Naive thymus-derived CD4-positive, alpha-beta T cell (primary cell): Measurements from ENCODE around the gene GPR33. TPM values are rescaled to one million over a fixed set of nuclear protein-coding genes. Genes with fewer than 3 reads are reported as not detected.

Experiments
- ATAC-seq: fragments of 150-1000 bp; cut with Tn5 transposase; 2 replicates; pipeline ENCODE4 v1.10.0; 2021; ENCODE audit warnings: mild to moderate bottlenecking, moderate library complexity
- CTCF ChIA-PET: fragments of 350-600 bp; sonication (Branson Sonifier 250); formaldehyde crosslinking; loops from one replicate; lab custom pipeline; 2021; ENCODE audit warnings: antibody characterized with exemption; lab: Charles Lee
- POLR2A ChIA-PET: fragments of 350-600 bp; sonication (Branson Sonifier 250); formaldehyde crosslinking; loops from one replicate; lab custom pipeline; 2021; ENCODE audit warnings: antibody characterized with exemption, inconsistent platforms; lab: Charles Lee
- DNase-seq, 9 donors: peaks; one replicate each; pipeline versions ENCODE4 v3.0.0 to v3.0.0-alpha.2; 2020 to 2022; ENCODE audit warnings: mixed read lengths in 1 of 9
- H3K27ac ChIP-seq: one replicate; pipeline ENCODE4 v1.7.0; 2013; ENCODE audit warnings: mild to moderate bottlenecking, low read depth, low read length, moderate library complexity
- H3K27me3 ChIP-seq, 2 donors: one replicate each; pipeline ENCODE4 v1.7.0; 2013; ENCODE audit warnings: low read length in 2 of 2, mild to moderate bottlenecking in 2 of 2, moderate library complexity in 2 of 2; ENCODE audit not compliant: control insufficient read depth in 2 of 2, insufficient read depth in 2 of 2
- H3K36me3 ChIP-seq, 3 experiments: 1 replicate in 2 of 3; 2 replicates in 1 of 3; pipeline ENCODE4 v1.7.0; 2013; ENCODE audit warnings: low read length in 3 of 3, mild to moderate bottlenecking in 3 of 3, moderate library complexity in 1 of 3; ENCODE audit not compliant: insufficient read depth in 3 of 3, control insufficient read depth in 2 of 3
- H3K4me1 ChIP-seq, 2 donors: one replicate each; pipeline ENCODE4 v1.7.0; 2013; ENCODE audit warnings: low read length in 2 of 2, mild to moderate bottlenecking in 2 of 2, moderate library complexity in 1 of 2; ENCODE audit not compliant: control insufficient read depth in 2 of 2, insufficient read depth in 2 of 2
- H3K4me3 ChIP-seq: 2 replicates; pipeline ENCODE4 v1.7.0; 2013; ENCODE audit warnings: mild to moderate bottlenecking, low read length
- H3K9me3 ChIP-seq, 3 experiments: 1 replicate in 2 of 3; 2 replicates in 1 of 3; pipeline ENCODE4 v1.7.0; 2013; ENCODE audit warnings: low read length in 3 of 3; ENCODE audit not compliant: control insufficient read depth in 2 of 3
- H3K27ac Mint-ChIP-seq, 9 donors: one replicate each; pipeline ENCODE4 v1.8.0; 2020 to 2022; ENCODE audit warnings: mixed read lengths in 9 of 9, mild to moderate bottlenecking in 8 of 9, moderate library complexity in 5 of 9, inconsistent platforms in 2 of 9
- H3K27me3 Mint-ChIP-seq, 5 donors: one replicate each; pipeline ENCODE4 v1.8.0; 2021 to 2022; ENCODE audit warnings: mixed read lengths in 5 of 5, mild to moderate bottlenecking in 1 of 5
- H3K36me3 Mint-ChIP-seq, 5 donors: one replicate each; pipeline ENCODE4 v1.8.0; 2020 to 2022; ENCODE audit warnings: mixed read lengths in 5 of 5, mild to moderate bottlenecking in 3 of 5, inconsistent platforms in 1 of 5
- H3K4me1 Mint-ChIP-seq, 7 donors: one replicate each; pipeline ENCODE4 v1.8.0; 2020 to 2022; ENCODE audit warnings: mixed read lengths in 7 of 7, mild to moderate bottlenecking in 3 of 7, inconsistent platforms in 1 of 7
- H3K4me3 Mint-ChIP-seq, 10 donors: one replicate each; pipeline ENCODE4 v1.8.0; 2020 to 2022; ENCODE audit warnings: mild to moderate bottlenecking in 10 of 10, mixed read lengths in 10 of 10, moderate library complexity in 6 of 10, inconsistent platforms in 2 of 10
- H3K9me3 Mint-ChIP-seq, 11 donors: one replicate each; pipeline ENCODE4 v1.8.0; 2020 to 2022; ENCODE audit warnings: mixed read lengths in 11 of 11, mild to moderate bottlenecking in 4 of 11, inconsistent platforms in 1 of 11, moderate library complexity in 1 of 11
- intact Hi-C, 2 donors: fragments of 100-400 bp; cut with micrococcal nuclease; formaldehyde crosslinking; loops; one replicate each; pipeline ENCODE4 v1.15.1; 2023
- polyA plus RNA-seq, 2 donors: library from polyadenylated mRNA; unstranded; fragments of 300-500 nt; fragmentation: Illumina TruSeq; gene quantifications; one replicate each; pipeline ENCODE4 v1.2.3, GENCODE V29; 2021
- total RNA-seq, 6 experiments: library from RNA in 5 of 6; stranded (reverse) in 5 of 6; gene quantifications; 1 replicate in 5 of 6; 2 replicates in 1 of 6; pipeline ENCODE4 v1.2.3 and lab custom pipeline; 2021 to 2026

The GPR33 gene, protein sequence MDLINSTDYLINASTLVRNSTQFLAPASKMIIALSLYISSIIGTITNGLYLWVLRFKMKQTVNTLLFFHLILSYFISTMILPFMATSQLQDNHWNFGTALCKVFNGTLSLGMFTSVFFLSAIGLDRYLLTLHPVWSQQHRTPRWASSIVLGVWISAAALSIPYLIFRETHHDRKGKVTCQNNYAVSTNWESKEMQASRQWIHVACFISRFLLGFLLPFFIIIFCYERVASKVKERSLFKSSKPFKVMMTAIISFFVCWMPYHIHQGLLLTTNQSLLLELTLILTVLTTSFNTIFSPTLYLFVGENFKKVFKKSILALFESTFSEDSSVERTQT
- total RNA-seq: under 1 TPM in 1 of 5 experiments, not detected in 4; 0.29 TPM
- polyA plus RNA-seq: not detected
- total RNA-seq (lab: John Stamatoyannopoulos, UW): not detected

DNA sequence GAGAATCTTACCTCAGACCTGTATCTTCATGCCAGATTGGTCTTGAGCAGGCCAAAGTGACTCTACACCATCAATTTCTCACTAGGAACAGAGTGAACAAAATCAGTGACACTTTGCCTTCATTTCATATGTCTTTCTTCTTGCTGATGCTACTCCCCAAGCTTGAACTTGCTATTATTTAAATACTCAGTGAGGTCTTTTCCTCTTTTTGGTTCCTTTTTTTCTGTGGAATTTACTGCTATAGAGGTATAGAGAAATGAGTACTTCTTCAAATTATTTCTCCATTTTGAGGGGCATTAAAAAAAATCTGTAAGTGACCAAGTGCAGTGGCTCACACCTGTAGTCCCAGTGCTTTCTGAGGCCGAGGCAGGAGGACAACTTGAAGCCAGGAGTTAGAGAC is at the start of gene GPR33:
GPR33 (minus strand) TSS at position 154 of the 400 bp plus-strand sequence. CDS start 4,074 bp downstream, outside the sequence.
- H3K27ac ChIP-seq: no peak within 1 kb of the TSS
- no peaks in the 10 kb centered on the region for H3K4me1 ChIP-seq
- H3K4me3 ChIP-seq: no peak within 1 kb of the TSS
- H3K9me3 ChIP-seq: no peaks in the 10 kb centered on the region
- CTCF ChIA-PET: no interaction called here
- Mint-ChIP-seq H3K36me3 (peaks cover 0 to 5% (median 0%) of the 10 kb centered on the region in 5 donors), H3K27me3 (peaks cover 0 to 9% (median 6%) of the 10 kb centered on the region in 5 donors), H3K4me1 (no peaks in the 10 kb centered on the region), H3K9me3 (peaks cover 0 to 2% (median 0%) of the 10 kb centered on the region in 11 donors), H3K4me3 (no peak within 1 kb of the TSS), H3K27ac (peak within 1 kb of the TSS in 1 of 9 donors; percentile 62)
- H3K36me3 ChIP-seq: no peaks in the 10 kb centered on the region
- H3K27me3 ChIP-seq: no peaks in the 10 kb centered on the region
- intact Hi-C loops: no loop called here
- POLR2A ChIA-PET: no interaction called here
- ATAC-seq (peak; percentile 46), DNase-seq (no peak)

- ChIA-PET POLR2A (no interaction called here), CTCF (interaction anchor here (0.9 kb wide), 1 partner anchor 11 kb away, joined by 3 read pairs; no protein-coding TSS in a partner anchor)
- Mint-ChIP-seq H3K27me3 (peaks cover 2 to 34% (median 23%) of the 10 kb centered on the region in 5 donors), H3K27ac (peak overlapping the region in 1 of 9 donors; percentile 12), H3K4me1 (no peaks in the 10 kb centered on the region), H3K4me3 (no peak overlapping the region), H3K36me3 (no peaks in the 10 kb centered on the region), H3K9me3 (peaks cover 0 to 2% (median 0%) of the 10 kb centered on the region in 11 donors)
- intact Hi-C loops: no loop called here
- ATAC-seq (no peak), DNase-seq (no peak)
- H3K27me3 ChIP-seq: no peaks in the 10 kb centered on the region
- no peak overlapping the region for H3K4me3 ChIP-seq
- H3K9me3 ChIP-seq: no peaks in the 10 kb centered on the region
- H3K27ac ChIP-seq: no peak overlapping the region
- H3K36me3 ChIP-seq: no peaks in the 10 kb centered on the region
- no peaks in the 10 kb centered on the region for H3K4me1 ChIP-seq
These were observed 48.5 kb upstream of the GPR33 start for GRCh38 chr14:31536201-31536960.

- Mint-ChIP-seq H3K4me1 (no peaks in the 10 kb centered on the region), H3K27me3 (peaks cover 0 to 11% (median 5%) of the 10 kb centered on the region in 5 donors), H3K36me3 (no peaks in the 10 kb centered on the region), H3K4me3 (no peak overlapping the region), H3K27ac (no peak overlapping the region), H3K9me3 (no peaks in the 10 kb centered on the region)
- intact Hi-C loops: no loop called here
- Histone ChIP-seq H3K4me3 (no peak overlapping the region), H3K4me1 (no peaks in the 10 kb centered on the region), H3K27ac (no peak overlapping the region), H3K9me3 (no peaks in the 10 kb centered on the region), H3K36me3 (no peaks in the 10 kb centered on the region), H3K27me3 (no peaks in the 10 kb centered on the region)
- DNase-seq (no peak), ATAC-seq (no peak)
- POLR2A ChIA-PET: no interaction called here
- CTCF ChIA-PET: no interaction called here
These were observed 42.3 kb upstream of the GPR33 start for GRCh38 chr14:31530136-31530535.

DNA sequence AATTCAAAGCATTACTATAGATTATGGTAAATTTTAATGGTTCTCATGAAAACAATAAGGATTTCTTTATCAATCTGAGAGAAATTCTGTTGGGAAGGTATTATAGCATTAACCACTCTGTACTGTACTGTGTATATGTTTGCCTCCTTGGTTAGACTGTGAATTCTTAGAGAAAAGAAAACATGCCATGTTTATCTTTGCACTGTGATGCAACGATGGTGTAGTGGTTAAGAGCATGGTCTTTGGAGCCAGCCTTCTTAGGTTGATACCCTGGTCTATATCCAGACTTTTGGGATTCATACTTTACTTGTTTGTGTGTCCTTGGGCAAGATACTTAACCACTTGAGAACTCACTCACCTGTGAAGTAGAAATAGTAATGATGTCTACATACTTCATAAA is 41.2 kb upstream of the GPR33 start:
- H3K27ac Mint-ChIP-seq: no peak overlapping the region
- no peak for DNase-seq
- ATAC-seq: no peak
- H3K4me1 ChIP-seq: no peaks in the 10 kb centered on the region
- no peaks in the 10 kb centered on the region for H3K4me1 Mint-ChIP-seq
- no peaks in the 10 kb centered on the region for H3K36me3 Mint-ChIP-seq
- H3K9me3 Mint-ChIP-seq: no peaks in the 10 kb centered on the region
- no peaks in the 10 kb centered on the region for H3K36me3 ChIP-seq
- intact Hi-C loops: no loop called here
- H3K4me3 ChIP-seq: no peak overlapping the region
- H3K27me3 Mint-ChIP-seq: peaks cover 0 to 10% (median 0%) of the 10 kb centered on the region in 5 donors
- ChIA-PET POLR2A (no interaction called here), CTCF (no interaction called here)
- H3K9me3 ChIP-seq: no peaks in the 10 kb centered on the region
- no peak overlapping the region for H3K27ac ChIP-seq
- no peak overlapping the region for H3K4me3 Mint-ChIP-seq
- no peaks in the 10 kb centered on the region for H3K27me3 ChIP-seq

GRCh38 chr14:31527546-31527945 is 39.7 kb upstream of the GPR33 start:
- intact Hi-C loops: no loop called here
- Histone ChIP-seq H3K4me1 (no peaks in the 10 kb centered on the region), H3K27ac (no peak overlapping the region), H3K4me3 (no peak overlapping the region), H3K27me3 (no peaks in the 10 kb centered on the region), H3K9me3 (no peaks in the 10 kb centered on the region), H3K36me3 (no peaks in the 10 kb centered on the region)
- POLR2A ChIA-PET: no interaction called here
- Mint-ChIP-seq H3K9me3 (no peaks in the 10 kb centered on the region), H3K27me3 (peaks cover 0 to 14% (median 6%) of the 10 kb centered on the region in 5 donors), H3K36me3 (no peaks in the 10 kb centered on the region), H3K4me1 (no peaks in the 10 kb centered on the region), H3K4me3 (no peak overlapping the region), H3K27ac (no peak overlapping the region)
- DNase-seq (no peak), ATAC-seq (no peak)
- CTCF ChIA-PET: no interaction called here

GRCh38 chr14:31527087-31527486 is 39.2 kb upstream of the GPR33 start:
- no peak overlapping the region for H3K27ac Mint-ChIP-seq
- DNase-seq: no peak
- Histone ChIP-seq H3K4me1 (no peaks in the 10 kb centered on the region), H3K27ac (no peak overlapping the region), H3K36me3 (no peaks in the 10 kb centered on the region), H3K4me3 (no peak overlapping the region), H3K9me3 (no peaks in the 10 kb centered on the region), H3K27me3 (no peaks in the 10 kb centered on the region)
- no peak for ATAC-seq
- H3K27me3 Mint-ChIP-seq: peaks cover 0 to 11% (median 7%) of the 10 kb centered on the region in 5 donors
- H3K9me3 Mint-ChIP-seq: no peaks in the 10 kb centered on the region
- intact Hi-C loops: no loop called here
- no peaks in the 10 kb centered on the region for H3K4me1 Mint-ChIP-seq
- no peaks in the 10 kb centered on the region for H3K36me3 Mint-ChIP-seq
- POLR2A ChIA-PET: no interaction called here
- no peak overlapping the region for H3K4me3 Mint-ChIP-seq
- CTCF ChIA-PET: no interaction called here
